ENCODE results near the gene CIROP. TPM values are rescaled to one million over a fixed set of nuclear protein-coding genes. Genes with fewer than 3 reads are reported as not detected.

Gene CIROP
- total RNA-seq, 1 donor from 2014 or later: not detected

DNA sequence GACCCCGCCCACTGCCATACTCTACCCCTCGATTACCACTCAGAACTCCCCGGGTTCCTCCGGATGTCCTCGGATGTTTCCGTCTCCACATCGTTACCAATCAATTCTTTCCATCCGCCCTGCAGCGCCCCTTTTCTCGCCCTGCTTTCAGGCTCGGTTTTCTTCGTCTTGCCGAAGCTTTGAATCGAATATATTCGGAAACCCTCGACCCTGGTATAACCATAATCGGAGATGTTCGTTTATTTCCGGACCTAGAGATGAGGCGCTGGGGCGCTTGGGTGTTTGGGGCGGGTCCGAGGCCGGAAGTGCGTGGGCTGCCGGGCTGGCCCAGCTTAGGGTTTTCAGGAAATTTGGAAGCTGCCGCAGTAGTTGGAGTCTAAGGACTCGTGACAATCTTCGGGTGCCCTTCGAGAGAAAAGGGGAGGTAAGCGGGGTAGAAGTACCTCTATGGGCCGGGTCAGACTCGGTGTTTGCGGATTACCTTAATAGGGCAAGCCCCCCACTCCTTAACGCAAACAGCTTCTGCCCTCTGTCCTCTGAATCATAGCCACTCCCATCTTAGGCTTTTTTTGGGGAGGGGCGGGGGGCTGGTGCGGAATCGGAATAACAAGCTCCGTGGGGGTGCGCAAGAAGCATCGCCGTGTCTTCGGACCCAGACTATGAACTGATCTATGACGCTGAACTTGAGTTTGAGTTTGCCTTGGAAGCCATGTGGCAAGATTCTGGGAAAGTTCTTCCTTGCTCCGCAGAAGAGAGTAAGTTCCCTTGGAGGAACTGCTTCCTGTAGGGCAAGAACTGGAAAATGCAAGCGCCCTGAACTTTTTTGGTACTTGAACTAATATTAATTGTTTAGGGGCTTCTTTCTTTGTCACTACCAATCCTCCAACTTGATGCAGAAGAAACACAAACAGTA, 9.3 kb downstream of the CIROP start, which contains the start of gene C14orf119:
TSS of gene C14orf119 (plus strand) at position 310 of the 913 bp plus-strand sequence. CDS start 2,154 bp downstream, outside the sequence.
- FAIRE-seq: peak; percentile 99
- peak; percentile 97 to 99 for DNase-seq (ENCODE audit: low spot score in 2 of 2)

- DNase-seq (ENCODE audit: low spot score in 2 of 2): peak; percentile 49 to 57
- FAIRE-seq: no peak
Measured at GRCh38 chr14:23094666-23095195, 10.1 kb downstream of the CIROP start, which contains the start of gene ACIN1. ACIN1 (minus strand) TSS chr14:23095136; CDS start chr14:23095112, 24 bp downstream.

DNA sequence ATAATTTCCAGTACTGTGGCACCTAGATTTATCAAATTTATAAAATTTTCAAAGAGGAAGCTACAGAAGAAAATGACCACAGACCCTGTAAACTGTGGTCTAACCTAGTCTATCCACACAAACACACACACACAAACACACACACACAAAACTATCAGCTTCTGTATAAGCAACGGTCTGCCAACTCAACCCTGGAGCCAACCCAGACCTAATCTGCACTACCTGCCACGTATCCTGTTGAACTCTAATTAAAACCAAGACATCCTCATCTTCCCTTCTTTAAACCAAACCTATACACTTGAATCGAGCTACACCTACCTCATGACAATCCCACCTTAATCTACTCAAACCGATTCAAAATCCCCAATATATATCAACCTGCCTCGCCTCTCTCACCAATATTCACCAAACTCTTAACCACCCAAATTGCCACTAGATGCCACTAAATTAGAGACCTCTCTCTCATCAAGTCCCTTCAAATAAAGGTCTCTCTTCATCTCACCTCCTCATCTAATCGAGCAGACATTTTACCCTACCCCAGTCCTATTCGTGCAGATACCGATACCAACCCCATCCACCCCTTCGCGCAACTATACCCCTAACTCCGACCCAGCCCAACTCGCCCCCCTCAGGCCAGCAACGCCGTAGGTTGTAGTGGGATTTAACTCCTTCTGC, 10.7 kb downstream of the CIROP start:
- FAIRE-seq (no peak), DNase-seq (ENCODE audit: low spot score in 2 of 2) (no peak)

DNA sequence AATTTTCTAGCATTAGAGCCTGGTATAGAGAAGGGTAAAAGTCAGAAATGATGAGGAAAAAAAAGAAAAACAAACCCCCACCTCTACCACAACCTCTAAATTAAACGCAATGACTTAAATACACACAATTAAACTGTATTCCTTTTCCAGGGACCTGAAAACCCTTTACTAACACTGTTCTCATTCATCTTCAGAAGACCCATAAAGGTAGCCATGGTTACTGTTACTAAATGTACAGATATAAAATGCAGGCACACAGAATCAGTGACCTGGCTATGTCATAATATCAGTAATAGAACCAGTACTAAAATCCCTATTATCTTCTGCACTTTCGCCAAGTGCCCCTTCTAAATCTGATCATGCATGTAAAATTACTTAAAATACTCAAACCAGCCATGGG, 11.3 kb downstream of the CIROP start:
- no peak for DNase-seq (ENCODE audit: low spot score in 2 of 2)
- FAIRE-seq: no peak

DNA sequence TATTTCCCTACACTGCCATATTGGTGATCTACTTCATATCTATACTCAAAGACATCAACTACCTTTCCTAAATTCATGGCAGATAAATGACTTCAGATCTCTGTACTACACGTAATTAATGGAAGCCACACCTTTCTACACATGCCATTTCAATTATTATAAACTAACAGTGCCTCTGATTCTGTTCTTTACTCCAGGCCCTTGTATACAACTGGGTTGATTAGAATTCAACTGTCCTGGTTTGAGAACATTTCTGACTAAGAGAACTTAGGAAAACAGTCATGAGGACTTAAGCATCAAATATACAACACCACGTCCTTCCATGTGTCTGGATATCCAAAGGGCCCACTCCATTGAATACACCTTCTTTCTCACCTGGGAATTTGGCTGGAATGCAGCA, 11.7 kb downstream of the CIROP start:
- FAIRE-seq (no peak), DNase-seq (ENCODE audit: low spot score in 2 of 2) (no peak)

DNA sequence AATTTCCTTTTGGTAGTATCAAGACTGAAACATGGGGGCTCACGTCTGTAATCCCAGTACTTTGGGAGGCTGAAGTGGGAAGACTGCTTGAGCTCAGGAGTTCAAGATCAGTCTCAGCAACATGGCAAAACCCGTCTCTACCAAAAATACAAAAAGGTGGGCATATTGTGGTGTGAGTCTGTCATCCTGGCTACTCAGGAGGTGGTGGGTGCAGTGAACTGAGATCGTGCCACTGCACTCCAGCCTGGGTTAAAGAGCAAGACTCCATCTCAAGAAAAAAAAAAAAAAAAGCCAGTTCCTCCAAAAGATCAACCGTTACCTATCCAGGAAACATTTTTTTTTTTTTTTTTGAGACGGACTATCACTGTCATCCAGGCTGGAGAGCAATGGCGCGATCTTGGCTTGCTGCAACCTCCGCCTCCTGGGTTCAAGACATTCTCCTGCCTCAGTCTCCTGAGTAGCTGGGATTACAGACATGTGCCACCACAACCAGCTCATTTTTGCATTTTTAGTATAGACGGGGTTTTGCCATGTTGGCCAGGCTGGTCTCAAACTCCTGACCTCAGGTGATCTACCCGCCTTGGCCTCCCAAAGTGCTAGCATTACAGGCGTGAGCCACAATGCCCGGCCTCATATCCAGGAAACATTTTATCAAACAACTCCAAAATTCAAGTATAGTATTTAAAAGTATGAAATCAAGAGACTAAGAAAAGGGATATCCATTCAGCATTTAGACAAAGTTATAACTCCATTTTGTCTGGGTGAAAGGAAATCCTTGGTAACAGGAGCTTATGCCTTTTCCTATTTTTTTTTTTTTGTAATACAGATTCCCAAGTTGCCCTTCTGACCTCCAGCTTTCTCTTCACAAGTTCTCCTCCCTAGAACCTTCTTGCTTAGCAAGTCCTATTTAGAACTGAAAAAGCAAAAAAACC, 13.2 kb downstream of the CIROP start:
- FAIRE-seq: no peak
- no peak for DNase-seq (ENCODE audit: low spot score in 2 of 2)

- DNase-seq (ENCODE audit: low spot score in 2 of 2): no peak
Measured at GRCh38 chr14:23090254-23090636, 14.5 kb downstream of the CIROP start.

GRCh38 chr14:23089498-23090253, 15.1 kb downstream of the CIROP start:
- FAIRE-seq (no peak), DNase-seq (ENCODE audit: low spot score in 2 of 2) (no peak)

More at GRCh38 chr14:23090254-23090636, 14.5 kb downstream of the CIROP start:
- FAIRE-seq: no peak

DNA sequence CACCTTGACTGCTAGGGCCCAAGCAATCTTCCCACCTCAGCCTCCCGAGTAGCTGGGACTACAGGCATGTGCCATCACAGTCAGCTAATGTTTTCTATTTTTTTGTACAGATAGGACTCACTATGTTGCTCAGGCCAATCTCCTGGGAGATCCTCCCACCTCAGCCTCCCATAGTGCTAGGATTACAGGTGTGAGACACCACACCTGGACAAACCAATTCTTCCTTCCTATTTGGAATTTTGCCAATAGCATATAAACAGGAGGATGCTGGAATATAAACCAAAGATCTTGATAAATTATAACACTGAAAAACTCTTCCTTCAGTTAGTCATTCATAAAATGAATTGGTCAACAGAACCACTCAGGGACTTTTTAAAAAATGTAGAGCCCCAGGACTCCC, 18.2 kb downstream of the CIROP start:
- DNase-seq (ENCODE audit: low spot score in 2 of 2) (no peak), FAIRE-seq (no peak)

- FAIRE-seq (no peak), DNase-seq (ENCODE audit: low spot score in 2 of 2) (no peak)
Measured at GRCh38 chr14:23085458-23085857, 19.3 kb downstream of the CIROP start.

DNA sequence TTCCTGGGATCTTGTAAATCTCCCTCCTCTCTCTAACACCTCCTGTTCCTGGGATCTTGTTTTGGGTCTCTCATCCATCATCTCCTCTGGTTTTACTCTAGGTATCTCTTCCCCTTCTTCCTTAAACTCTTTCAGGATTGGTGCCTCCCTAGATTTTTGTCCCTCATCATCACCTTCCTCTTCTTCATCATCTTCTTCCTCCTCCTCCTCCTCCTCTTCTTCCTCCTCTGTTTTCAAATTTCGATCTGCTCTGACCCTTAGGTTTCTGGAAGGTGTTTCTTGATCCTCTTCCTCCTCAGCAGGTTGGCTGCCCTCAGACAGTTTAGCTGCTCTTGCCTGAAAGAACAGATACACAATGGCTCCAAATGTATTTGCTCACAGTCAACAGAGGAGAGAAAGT, 24.3 kb downstream of the CIROP start:
- FAIRE-seq: no peak

DNA sequence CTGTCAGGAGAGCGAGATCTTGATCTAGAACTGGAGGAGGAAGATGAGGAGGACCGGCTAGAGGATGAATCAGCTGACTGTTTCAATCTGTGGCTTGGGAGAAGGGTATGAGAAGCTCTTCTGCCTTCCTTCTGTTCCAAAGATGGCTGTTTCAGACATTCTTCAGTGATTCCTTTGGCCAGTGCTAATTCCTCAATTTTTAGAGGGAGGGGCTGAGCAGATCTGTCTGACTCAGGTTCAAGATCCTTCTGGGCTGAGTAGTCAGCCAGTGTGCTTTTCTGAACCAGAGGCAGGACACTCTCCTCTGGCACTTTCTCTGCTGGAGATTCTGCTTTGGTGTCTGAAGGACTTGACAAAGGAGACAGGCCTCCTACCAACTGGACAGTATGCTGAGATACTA, 25.1 kb downstream of the CIROP start:
- DNase-seq (ENCODE audit: low spot score in 2 of 2) (no peak), FAIRE-seq (no peak)

More for the DNA sequence above, 24.3 kb downstream of the CIROP start:
- no peak for DNase-seq (ENCODE audit: low spot score in 2 of 2)

DNA sequence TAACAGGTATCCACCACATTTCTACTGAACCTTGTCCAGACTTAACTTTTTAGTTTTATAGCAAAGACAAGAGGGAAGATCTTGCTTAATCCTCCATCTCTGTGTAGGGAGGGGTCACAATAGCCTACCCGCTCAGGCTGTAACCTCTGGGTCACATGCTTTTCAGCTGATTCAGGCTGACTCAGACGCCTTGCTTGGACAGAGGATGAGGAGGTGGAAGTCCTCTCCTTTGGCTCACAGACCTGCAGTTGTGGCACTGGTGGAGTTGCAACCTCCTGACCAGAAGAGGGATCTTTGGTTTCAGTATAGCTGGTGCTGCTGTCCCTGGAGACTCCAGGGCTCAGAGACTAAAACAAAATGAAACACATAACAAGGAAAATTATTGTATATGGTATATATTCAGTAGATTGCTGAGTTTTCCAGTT, 26.1 kb downstream of the CIROP start:
- no peak for FAIRE-seq
- DNase-seq (ENCODE audit: low spot score in 2 of 2): no peak

DNA sequence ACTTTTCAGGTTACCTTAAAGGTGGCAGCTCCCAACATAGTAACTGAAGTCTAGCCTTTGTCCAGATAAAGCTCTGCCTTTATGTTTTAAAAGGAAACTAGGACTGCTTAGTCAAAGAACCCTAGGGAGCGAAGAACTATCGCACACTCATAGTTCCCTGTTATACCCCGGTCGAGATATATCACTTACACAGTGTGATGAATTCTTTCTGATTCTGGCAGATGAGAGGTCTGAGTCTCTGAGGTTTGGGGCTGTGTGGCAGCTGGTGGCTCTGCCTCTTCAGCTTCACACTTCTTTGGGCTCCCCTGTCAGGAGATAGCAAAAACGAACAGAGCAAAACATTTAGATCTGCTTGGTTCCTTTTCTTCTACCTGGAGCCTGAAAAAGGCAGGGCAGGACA, 26.8 kb downstream of the CIROP start:
- no peak for FAIRE-seq

GRCh38 chr14:23076785-23077408, 27.9 kb downstream of the CIROP start:
- no peak for DNase-seq (ENCODE audit: low spot score in 2 of 2)
- no peak for FAIRE-seq

More for the DNA sequence above, 26.8 kb downstream of the CIROP start:
- DNase-seq (ENCODE audit: low spot score in 2 of 2): no peak

DNA sequence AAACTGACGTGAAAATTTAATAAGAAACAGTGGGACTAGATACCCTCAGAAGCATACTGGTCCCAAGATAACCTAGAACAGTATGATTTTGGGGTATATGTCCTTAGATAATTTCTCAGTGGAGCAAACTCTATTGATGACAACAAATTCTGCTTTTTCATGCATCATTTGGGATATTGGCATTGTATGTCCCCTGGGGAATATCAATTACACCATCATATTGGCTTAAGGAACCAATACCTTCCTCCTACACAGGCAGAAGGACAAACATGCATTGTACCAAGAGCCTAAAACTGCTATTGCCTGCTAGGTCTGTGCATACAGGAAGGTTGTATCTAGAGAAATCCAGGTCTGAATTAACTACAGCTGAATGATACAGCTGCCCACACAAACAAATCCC, 29.9 kb downstream of the CIROP start:
- FAIRE-seq: no peak

GRCh38 chr14:23071921-23072539, 32.8 kb downstream of the CIROP start:
- DNase-seq (ENCODE audit: low spot score in 2 of 2) (no peak), FAIRE-seq (no peak)

More for the DNA sequence above, 29.9 kb downstream of the CIROP start:
- DNase-seq (ENCODE audit: low spot score in 2 of 2): no peak

GRCh38 chr14:23071244-23071920, 33.4 kb downstream of the CIROP start:
- no peak for FAIRE-seq

More at GRCh38 chr14:23071244-23071920, 33.4 kb downstream of the CIROP start:
- peak; percentile 68 to 81 for DNase-seq (ENCODE audit: low spot score in 2 of 2)

Measured in frontal cortex (tissue), 4 donors.